ENCODE data around the gene PES1.

The PES1 gene

DNA sequence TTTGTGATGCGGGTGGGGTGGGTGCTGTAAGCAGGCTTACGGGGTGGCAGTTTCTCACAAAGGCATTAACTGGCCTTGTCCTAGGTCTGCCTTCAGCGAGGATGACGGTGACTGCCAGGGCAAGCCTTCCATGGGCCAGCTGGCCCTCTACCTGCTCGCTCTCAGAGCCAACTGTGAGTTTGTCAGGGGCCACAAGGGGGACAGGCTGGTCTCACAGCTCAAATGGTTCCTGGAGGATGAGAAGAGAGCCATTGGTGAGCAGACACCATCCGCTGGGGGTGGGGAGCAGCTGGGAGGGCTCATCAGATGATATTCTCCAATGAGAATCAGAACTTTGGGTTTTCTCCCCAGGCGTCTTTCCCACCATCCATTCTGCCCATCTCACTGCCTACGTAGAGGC is 21.1 kb upstream of the PES1 start:
- H4K5ac ChIP-seq (ENCODE audit: low read length): no peak overlapping the region
- DNase-seq: peak; percentile 61
- H3K4me1 ChIP-seq (ENCODE audit: control insufficient read depth, low read depth, low read length): peaks cover 2% of the 10 kb centered on the region
- H3K56ac ChIP-seq (ENCODE audit: low read length): no peak overlapping the region
- no peak overlapping the region for H2BK5ac ChIP-seq (ENCODE audit: low read length)
- no peaks in the 10 kb centered on the region for H3K79me2 ChIP-seq (ENCODE audit: control insufficient read depth, insufficient read depth, low read length)
- H3K79me1 ChIP-seq (ENCODE audit: low read length): no peaks in the 10 kb centered on the region
- no peaks in the 10 kb centered on the region for H3K27me3 ChIP-seq (ENCODE audit: insufficient read depth, low read length, poor library complexity)
- no peak overlapping the region for H3K4me3 ChIP-seq (ENCODE audit: low read length)
- no peak overlapping the region for H2BK15ac ChIP-seq (replicated peaks; ENCODE audit: low read depth)
- H2BK120ac ChIP-seq (ENCODE audit: low read depth, low read length): no peak overlapping the region
- no peak overlapping the region for H4K8ac ChIP-seq (ENCODE audit: low read depth, low read length)
- no peak overlapping the region for H3K27ac ChIP-seq (ENCODE audit: low read depth, low read length)
- no peaks in the 10 kb centered on the region for H3K36me3 ChIP-seq (ENCODE audit: control insufficient read depth, insufficient read depth, low read length)
- WGBS (ENCODE audit: extremely low coverage, insufficient coverage, low lambda C conversion rate): no CpG with 5 or more reads among the region's 8 CpGs
- H2AK5ac ChIP-seq (ENCODE audit: low read length): no peak overlapping the region
- no peak overlapping the region for H3K23ac ChIP-seq (ENCODE audit: low read length)
- no peak overlapping the region for H3K9ac ChIP-seq (ENCODE audit: low read length)
- no peak overlapping the region for H3K4ac ChIP-seq (ENCODE audit: low read depth, low read length)
- no peak overlapping the region for H3K4me2 ChIP-seq (ENCODE audit: low read length)
- H3K18ac ChIP-seq (ENCODE audit: low read length): no peak overlapping the region

GRCh38 chr22:30611197-30611596 is 19.5 kb upstream of the PES1 start:
- no peak overlapping the region for H2BK5ac ChIP-seq (ENCODE audit: low read length)
- no peak overlapping the region for H3K56ac ChIP-seq (ENCODE audit: low read length)
- DNase-seq: no peak
- no peaks in the 10 kb centered on the region for H3K79me1 ChIP-seq (ENCODE audit: low read length)
- H2BK15ac ChIP-seq (replicated peaks; ENCODE audit: low read depth): no peak overlapping the region
- no peak overlapping the region for H3K4me2 ChIP-seq (ENCODE audit: low read length)
- H3K4me3 ChIP-seq (ENCODE audit: low read length): no peak overlapping the region
- H3K18ac ChIP-seq (ENCODE audit: low read length): no peak overlapping the region
- no peak overlapping the region for H3K9ac ChIP-seq (ENCODE audit: low read length)
- peaks cover 2% of the 10 kb centered on the region for H3K4me1 ChIP-seq (ENCODE audit: control insufficient read depth, low read depth, low read length)
- H3K27me3 ChIP-seq (ENCODE audit: insufficient read depth, low read length, poor library complexity): no peaks in the 10 kb centered on the region
- no peak overlapping the region for H4K5ac ChIP-seq (ENCODE audit: low read length)
- H3K4ac ChIP-seq (ENCODE audit: low read depth, low read length): no peak overlapping the region
- H3K23ac ChIP-seq (ENCODE audit: low read length): no peak overlapping the region
- H3K79me2 ChIP-seq (ENCODE audit: control insufficient read depth, insufficient read depth, low read length): no peaks in the 10 kb centered on the region
- no peak overlapping the region for H2BK120ac ChIP-seq (ENCODE audit: low read depth, low read length)
- no peak overlapping the region for H4K8ac ChIP-seq (ENCODE audit: low read depth, low read length)
- H2AK5ac ChIP-seq (ENCODE audit: low read length): no peak overlapping the region
- H3K36me3 ChIP-seq (ENCODE audit: control insufficient read depth, insufficient read depth, low read length): no peaks in the 10 kb centered on the region
- H3K27ac ChIP-seq (ENCODE audit: low read depth, low read length): no peak overlapping the region
- WGBS (ENCODE audit: extremely low coverage, insufficient coverage, low lambda C conversion rate): no CpG with 5 or more reads among the region's 3 CpGs

- Histone ChIP-seq H3K56ac (ENCODE audit: low read length) (peak overlapping the region; percentile 34), H3K4ac (ENCODE audit: low read depth, low read length) (no peak overlapping the region), H3K27me3 (ENCODE audit: insufficient read depth, low read length, poor library complexity) (no peaks in the 10 kb centered on the region), H2BK5ac (ENCODE audit: low read length) (no peak overlapping the region), H3K4me2 (ENCODE audit: low read length) (no peak overlapping the region), H3K27ac (ENCODE audit: low read depth, low read length) (no peak overlapping the region), H3K79me2 (ENCODE audit: control insufficient read depth, insufficient read depth, low read length) (no peaks in the 10 kb centered on the region), H4K5ac (ENCODE audit: low read length) (no peak overlapping the region), H2BK15ac (replicated peaks; ENCODE audit: low read depth) (no peak overlapping the region), H3K18ac (ENCODE audit: low read length) (no peak overlapping the region), H3K36me3 (ENCODE audit: control insufficient read depth, insufficient read depth, low read length) (no peaks in the 10 kb centered on the region), H2AK5ac (ENCODE audit: low read length) (no peak overlapping the region), H4K8ac (ENCODE audit: low read depth, low read length) (no peak overlapping the region), H3K4me3 (ENCODE audit: low read length) (no peak overlapping the region), H3K4me1 (ENCODE audit: control insufficient read depth, low read depth, low read length) (peaks cover 4% of the 10 kb centered on the region), H3K79me1 (ENCODE audit: low read length) (no peaks in the 10 kb centered on the region), H3K9ac (ENCODE audit: low read length) (no peak overlapping the region), H2BK120ac (ENCODE audit: low read depth, low read length) (no peak overlapping the region), H3K23ac (ENCODE audit: low read length) (no peak overlapping the region)
- no peak for DNase-seq
- WGBS (ENCODE audit: extremely low coverage, insufficient coverage, low lambda C conversion rate): no CpG with 5 or more reads among the region's 7 CpGs
These were observed 18.6 kb upstream of the PES1 start for GRCh38 chr22:30610299-30610698.

- H3K4me2 ChIP-seq (ENCODE audit: low read length): no peak overlapping the region
- no peak overlapping the region for H4K8ac ChIP-seq (ENCODE audit: low read depth, low read length)
- H2BK120ac ChIP-seq (ENCODE audit: low read depth, low read length): no peak overlapping the region
- peak overlapping the region; percentile 5 for H3K4ac ChIP-seq (ENCODE audit: low read depth, low read length)
- no peak overlapping the region for H2BK5ac ChIP-seq (ENCODE audit: low read length)
- DNase-seq: peak; percentile 86
- peak overlapping the region; percentile 0 for H3K27ac ChIP-seq (ENCODE audit: low read depth, low read length)
- H3K4me1 ChIP-seq (ENCODE audit: control insufficient read depth, low read depth, low read length): peaks cover 4% of the 10 kb centered on the region
- H3K79me1 ChIP-seq (ENCODE audit: low read length): no peaks in the 10 kb centered on the region
- no peak overlapping the region for H4K5ac ChIP-seq (ENCODE audit: low read length)
- peak overlapping the region; percentile 19 for H3K56ac ChIP-seq (ENCODE audit: low read length)
- H3K23ac ChIP-seq (ENCODE audit: low read length): no peak overlapping the region
- H3K36me3 ChIP-seq (ENCODE audit: control insufficient read depth, insufficient read depth, low read length): no peaks in the 10 kb centered on the region
- peak overlapping the region; percentile 3 for H3K9ac ChIP-seq (ENCODE audit: low read length)
- no peak overlapping the region for H2BK15ac ChIP-seq (replicated peaks; ENCODE audit: low read depth)
- H2AK5ac ChIP-seq (ENCODE audit: low read length): no peak overlapping the region
- H3K27me3 ChIP-seq (ENCODE audit: insufficient read depth, low read length, poor library complexity): no peaks in the 10 kb centered on the region
- no peak overlapping the region for H3K18ac ChIP-seq (ENCODE audit: low read length)
- H3K4me3 ChIP-seq (ENCODE audit: low read length): no peak overlapping the region
- no CpG with 5 or more reads among the region's 17 CpGs for WGBS (ENCODE audit: extremely low coverage, insufficient coverage, low lambda C conversion rate)
- H3K79me2 ChIP-seq (ENCODE audit: control insufficient read depth, insufficient read depth, low read length): no peaks in the 10 kb centered on the region
These were observed 17.8 kb upstream of the PES1 start for GRCh38 chr22:30609260-30610185.

- H3K27me3 ChIP-seq (ENCODE audit: insufficient read depth, low read length, poor library complexity): no peaks in the 10 kb centered on the region
These were observed 16.2 kb upstream of the PES1 start for GRCh38 chr22:30607939-30608338.

More at GRCh38 chr22:30607939-30608338, 16.2 kb upstream of the PES1 start:
- Histone ChIP-seq H3K4me2 (ENCODE audit: low read length) (no peak overlapping the region), H2BK120ac (ENCODE audit: low read depth, low read length) (peak overlapping the region; percentile 80), H4K8ac (ENCODE audit: low read depth, low read length) (no peak overlapping the region), H3K4ac (ENCODE audit: low read depth, low read length) (peak overlapping the region; percentile 93), H3K23ac (ENCODE audit: low read length) (no peak overlapping the region), H3K4me1 (ENCODE audit: control insufficient read depth, low read depth, low read length) (peaks cover 4% of the 10 kb centered on the region), H3K36me3 (ENCODE audit: control insufficient read depth, insufficient read depth, low read length) (no peaks in the 10 kb centered on the region), H3K18ac (ENCODE audit: low read length) (peak overlapping the region; percentile 88), H3K9ac (ENCODE audit: low read length) (peak overlapping the region; percentile 24), H3K79me2 (ENCODE audit: control insufficient read depth, insufficient read depth, low read length) (no peaks in the 10 kb centered on the region), H2AK5ac (ENCODE audit: low read length) (no peak overlapping the region), H3K4me3 (ENCODE audit: low read length) (no peak overlapping the region), H3K56ac (ENCODE audit: low read length) (no peak overlapping the region), H2BK15ac (replicated peaks; ENCODE audit: low read depth) (peak overlapping the region; percentile 41), H2BK5ac (ENCODE audit: low read length) (no peak overlapping the region), H4K5ac (ENCODE audit: low read length) (no peak overlapping the region), H3K27ac (ENCODE audit: low read depth, low read length) (no peak overlapping the region), H3K79me1 (ENCODE audit: low read length) (no peaks in the 10 kb centered on the region)
- WGBS (ENCODE audit: extremely low coverage, insufficient coverage, low lambda C conversion rate): no CpG with 5 or more reads among the region's 7 CpGs
- DNase-seq: no peak

Measured in mesendoderm (in vitro differentiated cells).